Loucy (cell line): ENCODE measurements around the gene ANP32B.

Source experiments
- EZH2phosphoT487 ChIP-seq: fragments of 200-600 bp; IDR thresholded peaks from 2 replicates; pipeline ENCODE4 v1.6.1; 2018; ENCODE audit warnings: antibody characterized with exemption, mild to moderate bottlenecking, moderate library complexity, borderline replicate concordance
- TF ChIP-seq, protein P1 (sequence below): fragments of 200-600 bp; sonication (generic); conservative IDR thresholded peaks from 2 replicates; pipeline ENCODE4 v1.5.1; 2014; ENCODE audit warnings: mild to moderate bottlenecking, antibody characterized with exemption, low read length

DNA sequence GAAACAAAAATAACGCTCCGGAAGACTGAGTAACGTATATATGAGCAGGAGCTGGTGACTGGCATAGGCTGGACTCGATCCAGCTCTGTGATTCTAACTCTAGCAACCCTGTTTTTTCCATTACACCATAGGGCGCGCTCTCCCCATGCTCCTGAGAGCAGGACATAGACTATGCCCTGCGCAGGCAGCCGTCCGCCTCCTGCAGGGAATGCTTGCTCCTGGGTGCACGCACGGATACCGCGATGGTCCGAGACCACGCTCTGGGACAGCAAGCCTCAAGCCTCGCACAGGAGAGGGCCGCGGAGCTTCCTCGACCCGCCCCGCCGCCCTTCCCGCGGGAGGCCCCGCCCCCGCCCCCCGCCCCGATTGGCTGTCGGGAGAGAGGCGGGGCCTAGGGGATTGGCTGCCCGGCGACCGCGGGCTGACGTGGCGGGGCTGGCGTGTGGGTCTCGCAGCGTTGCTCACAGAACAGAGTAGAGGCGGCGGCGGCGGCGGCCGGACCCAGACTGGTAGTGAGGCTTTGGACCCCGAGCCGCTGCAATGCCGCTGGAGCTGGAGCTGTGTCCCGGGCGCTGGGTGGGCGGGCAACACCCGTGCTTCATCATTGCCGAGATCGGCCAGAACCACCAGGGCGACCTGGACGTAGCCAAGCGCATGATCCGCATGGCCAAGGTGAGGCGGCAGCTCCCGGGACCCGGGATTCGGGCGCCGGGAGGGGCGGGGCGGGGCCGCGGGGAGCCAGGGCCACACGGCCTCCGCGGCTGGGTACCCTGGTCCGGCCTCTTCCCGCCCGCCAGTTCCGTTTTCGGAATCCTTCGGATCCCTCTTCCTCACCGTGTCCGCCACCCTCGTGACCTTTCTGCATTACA is 73.4 kb downstream of the ANP32B start, which contains the start of gene NANS:
- TF ChIP-seq, protein P1, sequence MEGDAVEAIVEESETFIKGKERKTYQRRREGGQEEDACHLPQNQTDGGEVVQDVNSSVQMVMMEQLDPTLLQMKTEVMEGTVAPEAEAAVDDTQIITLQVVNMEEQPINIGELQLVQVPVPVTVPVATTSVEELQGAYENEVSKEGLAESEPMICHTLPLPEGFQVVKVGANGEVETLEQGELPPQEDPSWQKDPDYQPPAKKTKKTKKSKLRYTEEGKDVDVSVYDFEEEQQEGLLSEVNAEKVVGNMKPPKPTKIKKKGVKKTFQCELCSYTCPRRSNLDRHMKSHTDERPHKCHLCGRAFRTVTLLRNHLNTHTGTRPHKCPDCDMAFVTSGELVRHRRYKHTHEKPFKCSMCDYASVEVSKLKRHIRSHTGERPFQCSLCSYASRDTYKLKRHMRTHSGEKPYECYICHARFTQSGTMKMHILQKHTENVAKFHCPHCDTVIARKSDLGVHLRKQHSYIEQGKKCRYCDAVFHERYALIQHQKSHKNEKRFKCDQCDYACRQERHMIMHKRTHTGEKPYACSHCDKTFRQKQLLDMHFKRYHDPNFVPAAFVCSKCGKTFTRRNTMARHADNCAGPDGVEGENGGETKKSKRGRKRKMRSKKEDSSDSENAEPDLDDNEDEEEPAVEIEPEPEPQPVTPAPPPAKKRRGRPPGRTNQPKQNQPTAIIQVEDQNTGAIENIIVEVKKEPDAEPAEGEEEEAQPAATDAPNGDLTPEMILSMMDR, result no peak
- TF ChIP-seq EZH2phosphoT487, result no peak
